ENCODE measurements around the gene CSMD2.
"Not testable (repeated sequence)": the region's sequence is repeated elsewhere in the genome, so short reads cannot be mapped to it uniquely, and the experiment has no call there.

Gene CSMD2

GRCh38 chr1:34101151-34101550 is 63.9 kb downstream of the CSMD2 start:
- no peak for DNase-seq

GRCh38 chr1:34100332-34100731 is 64.7 kb downstream of the CSMD2 start:
- DNase-seq, result no peak

- not testable (repeated sequence) for DNase-seq
Measured at GRCh38 chr1:34092399-34092798, 72.6 kb downstream of the CSMD2 start.

- DNase-seq, result no peak
Measured at GRCh38 chr1:34089731-34090130, 75.3 kb downstream of the CSMD2 start.

GRCh38 chr1:34087986-34088385 is 77.0 kb downstream of the CSMD2 start:
- DNase-seq, result no peak

GRCh38 chr1:34086561-34086960 is 78.5 kb downstream of the CSMD2 start:
- DNase-seq, result no peak

- DNase-seq, result no peak
Measured at GRCh38 chr1:34083974-34084373, 81.1 kb downstream of the CSMD2 start.

GRCh38 chr1:34082085-34082670 is 82.9 kb downstream of the CSMD2 start:
- not testable (repeated sequence) for DNase-seq

- no peak for DNase-seq
Measured at GRCh38 chr1:34078383-34078782, 86.6 kb downstream of the CSMD2 start.

GRCh38 chr1:34075576-34075975 is 89.5 kb downstream of the CSMD2 start:
- DNase-seq, result no peak

GRCh38 chr1:34073028-34073695 is 91.9 kb downstream of the CSMD2 start:
- DNase-seq, result no peak

GRCh38 chr1:34070201-34070836 is 94.7 kb downstream of the CSMD2 start:
- no peak for DNase-seq

- no peak for DNase-seq
Measured at GRCh38 chr1:34066981-34067603, 97.9 kb downstream of the CSMD2 start.

- no peak for DNase-seq
Measured at GRCh38 chr1:34066166-34066565, 98.9 kb downstream of the CSMD2 start.

GRCh38 chr1:34065498-34065897 is 99.5 kb downstream of the CSMD2 start:
- DNase-seq, result no peak

GRCh38 chr1:34060901-34061415 is 104.1 kb downstream of the CSMD2 start:
- DNase-seq, result no peak

- DNase-seq, result no peak
Measured at GRCh38 chr1:34060187-34060730, 104.8 kb downstream of the CSMD2 start.

- no peak for DNase-seq
Measured at GRCh38 chr1:34057347-34058130, 107.5 kb downstream of the CSMD2 start.

- no peak for DNase-seq
Measured at GRCh38 chr1:34055818-34056217, 109.2 kb downstream of the CSMD2 start.

GRCh38 chr1:34054920-34055319 is 110.1 kb downstream of the CSMD2 start:
- no peak for DNase-seq

GRCh38 chr1:34053660-34054059 is 111.4 kb downstream of the CSMD2 start:
- no peak for DNase-seq

- no peak for DNase-seq
Measured at GRCh38 chr1:34052565-34052964, 112.5 kb downstream of the CSMD2 start.

Measured in OCI-M1 (cell line).